ENCODE data around the gene CARMIL3. TPM values are rescaled to one million over a fixed set of nuclear protein-coding genes. Genes with fewer than 3 reads are reported as not detected.

The CARMIL3 gene
- total RNA-seq, 1 donor from 2014 or later, result not detected

GRCh38 chr14:24087004-24087403 lies 35.2 kb downstream of the CARMIL3 start:
- Histone ChIP-seq H3K36me3 (ENCODE audit: control insufficient read depth, insufficient read depth, low read length) (no peaks in the 10 kb centered on the region), H3K4me3 (ENCODE audit: low read depth, low read length) (no peak overlapping the region), H3K27me3 (ENCODE audit: control insufficient read depth, insufficient read depth, low read length) (peaks cover 2% of the 10 kb centered on the region)
- FAIRE-seq (no peak), DNase-seq (ENCODE audit: low read depth) (no peak)
- TF ChIP-seq CTCF (IDR thresholded peaks at IDR 0.05; ENCODE audit: insufficient read depth, low read length, severe bottlenecking), result no peak

GRCh38 chr14:24088095-24088494 lies 36.3 kb downstream of the CARMIL3 start:
- no peak for FAIRE-seq
- DNase-seq (ENCODE audit: low read depth), result no peak
- no peak for TF ChIP-seq CTCF (IDR thresholded peaks at IDR 0.05; ENCODE audit: insufficient read depth, low read length, severe bottlenecking)
- H3K36me3 ChIP-seq (ENCODE audit: control insufficient read depth, insufficient read depth, low read length), result no peaks in the 10 kb centered on the region
- H3K4me3 ChIP-seq (ENCODE audit: low read depth, low read length), result no peak overlapping the region
- H3K27me3 ChIP-seq (ENCODE audit: control insufficient read depth, insufficient read depth, low read length), result no peaks in the 10 kb centered on the region

GRCh38 chr14:24089890-24090289 lies 38.1 kb downstream of the CARMIL3 start:
- DNase-seq (ENCODE audit: low read depth) (no peak), FAIRE-seq (no peak)
- no peaks in the 10 kb centered on the region for H3K27me3 ChIP-seq (ENCODE audit: control insufficient read depth, insufficient read depth, low read length)
- TF ChIP-seq CTCF (IDR thresholded peaks at IDR 0.05; ENCODE audit: insufficient read depth, low read length, severe bottlenecking), result no peak
- no peaks in the 10 kb centered on the region for H3K36me3 ChIP-seq (ENCODE audit: control insufficient read depth, insufficient read depth, low read length)
- no peak overlapping the region for H3K4me3 ChIP-seq (ENCODE audit: low read depth, low read length)

- TF ChIP-seq CTCF (IDR thresholded peaks at IDR 0.05; ENCODE audit: insufficient read depth, low read length, severe bottlenecking), result no peak
- Histone ChIP-seq H3K27me3 (ENCODE audit: control insufficient read depth, insufficient read depth, low read length) (no peaks in the 10 kb centered on the region), H3K4me3 (ENCODE audit: low read depth, low read length) (no peak overlapping the region), H3K36me3 (ENCODE audit: control insufficient read depth, insufficient read depth, low read length) (peaks cover 14% of the 10 kb centered on the region)
- FAIRE-seq (no peak), DNase-seq (ENCODE audit: low read depth) (no peak)
Observed at GRCh38 chr14:24092110-24092504, 40.3 kb downstream of the CARMIL3 start.

GRCh38 chr14:24092505-24093206 lies 40.8 kb downstream of the CARMIL3 start:
- FAIRE-seq (no peak), DNase-seq (ENCODE audit: low read depth) (no peak)
- H3K36me3 ChIP-seq (ENCODE audit: control insufficient read depth, insufficient read depth, low read length), result peaks cover 14% of the 10 kb centered on the region
- TF ChIP-seq CTCF (IDR thresholded peaks at IDR 0.05; ENCODE audit: insufficient read depth, low read length, severe bottlenecking), result no peak
- H3K4me3 ChIP-seq (ENCODE audit: low read depth, low read length), result no peak overlapping the region
- no peaks in the 10 kb centered on the region for H3K27me3 ChIP-seq (ENCODE audit: control insufficient read depth, insufficient read depth, low read length)

All from bronchial epithelial cell (primary cell).